Cortex of kidney (tissue), 1 donor: ENCODE data around the gene THBS2.
"Not testable (repeated sequence)": the region's sequence is repeated elsewhere in the genome, so short reads cannot be mapped to it uniquely, and the experiment has no call there.

Experiments
- DNase-seq: peaks from one replicate; lab custom pipeline; 2025; lab: John Stamatoyannopoulos, UW

Gene THBS2

DNA sequence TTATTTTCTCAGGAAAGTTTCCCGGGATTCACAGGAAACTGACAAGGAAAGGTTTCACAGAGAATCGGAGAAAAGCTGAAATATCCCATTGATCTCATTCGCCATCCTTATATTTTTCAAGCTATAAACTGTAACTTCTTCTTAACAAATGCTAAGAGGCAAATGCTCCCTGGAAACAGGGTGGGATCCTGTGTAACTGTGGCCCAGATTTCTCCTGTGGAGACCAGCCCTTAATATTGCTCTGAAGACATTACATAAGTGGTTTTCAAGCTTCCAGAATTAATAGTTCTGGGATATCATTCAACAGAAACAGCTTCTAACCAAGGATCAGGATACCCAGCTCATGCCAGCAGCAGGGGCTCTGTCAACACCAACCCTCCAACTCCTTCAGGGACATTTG lies 69.2 kb downstream of the THBS2 start:
- DNase-seq: no peak

DNA sequence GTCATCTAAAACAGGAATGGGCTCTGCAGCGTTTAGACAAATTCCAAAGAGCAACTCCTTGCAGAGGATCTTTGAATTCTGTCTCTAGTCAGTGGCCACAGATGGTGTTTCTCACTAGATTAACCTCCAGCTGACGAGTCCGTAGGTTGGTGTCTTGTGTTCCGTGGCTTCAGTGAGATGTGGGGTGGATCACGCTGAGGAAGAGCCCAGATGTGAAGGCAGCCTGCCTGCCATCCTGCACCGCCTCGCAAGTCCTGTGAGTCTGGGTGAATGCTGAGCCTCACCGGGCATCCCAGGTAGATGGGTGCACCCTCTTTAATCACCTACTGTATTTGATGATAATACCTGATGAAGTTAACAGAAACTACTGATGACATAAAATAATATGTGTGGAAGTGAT lies 70.4 kb downstream of the THBS2 start:
- DNase-seq: no peak

- not testable (repeated sequence) for DNase-seq
Observed at GRCh38 chr6:169179831-169180230, 73.8 kb downstream of the THBS2 start.

DNA sequence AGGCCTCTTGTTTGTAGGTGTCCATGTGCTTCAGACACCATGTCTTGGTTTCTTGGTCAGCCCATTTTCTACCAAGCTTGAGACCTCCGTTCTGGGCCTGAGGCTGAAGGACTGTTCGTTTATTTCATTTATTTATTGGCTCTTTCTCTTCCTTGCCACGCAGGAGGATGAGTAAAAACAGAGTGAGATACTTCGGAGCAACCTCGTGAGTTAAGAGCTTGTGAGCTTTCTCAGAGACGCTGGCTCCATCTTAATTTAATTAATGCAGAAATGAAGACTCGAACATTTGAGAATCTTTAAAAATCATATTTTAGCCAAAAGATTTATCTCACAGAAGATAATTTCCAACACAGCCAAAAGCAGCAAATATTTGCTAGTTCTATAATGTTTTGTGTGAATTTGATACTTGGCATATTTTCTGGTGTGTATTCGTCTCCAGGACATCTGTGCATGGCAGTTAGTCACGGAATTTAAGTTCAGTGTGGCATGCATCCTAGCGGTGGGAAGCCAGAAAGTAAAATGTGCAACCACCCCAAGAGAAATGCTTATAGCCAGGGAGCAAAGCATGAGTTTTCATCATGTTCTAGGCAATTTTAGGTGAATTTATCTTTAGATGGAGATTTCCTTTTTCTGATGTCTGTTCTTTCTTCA lies 76.0 kb downstream of the THBS2 start:
- no peak for DNase-seq

DNA sequence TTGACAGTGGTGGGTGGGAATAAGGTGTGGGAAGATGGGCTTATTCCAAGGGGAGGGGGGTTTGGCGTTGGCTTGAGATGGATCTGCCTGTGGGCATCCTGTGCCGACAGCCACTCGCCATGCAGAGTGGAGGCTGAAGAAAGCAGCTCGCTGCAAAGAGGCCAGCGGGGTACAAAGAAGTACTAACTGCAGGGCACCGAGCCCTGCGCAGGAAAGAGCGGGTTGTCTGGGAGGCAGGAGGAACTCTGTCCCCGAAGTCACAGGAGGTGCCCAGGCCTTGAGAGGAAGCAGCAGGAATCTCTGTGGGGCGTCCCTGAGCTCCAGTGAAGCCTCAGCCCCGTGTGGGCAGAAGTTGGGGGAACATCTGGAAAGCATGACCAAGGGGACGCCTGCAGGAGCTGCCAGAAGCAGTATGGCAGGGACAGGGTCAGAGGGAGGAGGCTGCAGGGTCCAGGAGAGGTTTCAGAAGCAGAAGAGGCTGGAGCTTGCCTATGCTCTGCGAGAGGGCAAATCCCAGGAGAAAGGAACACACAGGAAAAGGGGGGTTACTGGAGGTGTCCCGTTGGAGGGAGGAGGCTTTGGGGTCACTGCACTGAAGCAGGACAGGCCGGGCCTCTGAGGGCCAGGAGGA lies 77.2 kb downstream of the THBS2 start:
- no peak for DNase-seq

DNA sequence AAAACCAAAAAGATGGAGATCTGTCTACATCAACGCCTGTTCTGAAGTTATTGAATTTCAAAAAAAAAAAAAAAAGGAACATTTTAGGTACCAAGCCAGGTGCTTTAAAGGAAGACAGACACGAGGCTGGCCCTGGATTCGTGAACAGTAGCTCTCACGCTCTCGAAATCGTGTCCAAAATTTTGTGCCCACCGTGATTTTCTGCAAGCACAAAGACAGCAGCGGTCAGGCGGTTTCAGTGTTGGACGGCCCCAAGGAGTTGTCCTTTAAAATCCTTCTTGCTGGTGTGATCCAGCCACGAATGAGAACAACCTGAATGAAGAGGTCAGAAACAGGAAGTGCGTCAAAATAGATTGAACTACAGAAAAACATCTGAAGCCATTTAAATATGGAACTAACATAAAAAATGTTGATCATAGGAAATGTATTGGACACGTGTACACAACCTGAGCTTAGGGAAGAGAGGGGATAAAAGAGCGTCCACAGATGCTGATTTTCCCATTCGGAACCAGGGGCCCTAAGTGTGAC lies 78.2 kb downstream of the THBS2 start:
- DNase-seq: no peak

DNA sequence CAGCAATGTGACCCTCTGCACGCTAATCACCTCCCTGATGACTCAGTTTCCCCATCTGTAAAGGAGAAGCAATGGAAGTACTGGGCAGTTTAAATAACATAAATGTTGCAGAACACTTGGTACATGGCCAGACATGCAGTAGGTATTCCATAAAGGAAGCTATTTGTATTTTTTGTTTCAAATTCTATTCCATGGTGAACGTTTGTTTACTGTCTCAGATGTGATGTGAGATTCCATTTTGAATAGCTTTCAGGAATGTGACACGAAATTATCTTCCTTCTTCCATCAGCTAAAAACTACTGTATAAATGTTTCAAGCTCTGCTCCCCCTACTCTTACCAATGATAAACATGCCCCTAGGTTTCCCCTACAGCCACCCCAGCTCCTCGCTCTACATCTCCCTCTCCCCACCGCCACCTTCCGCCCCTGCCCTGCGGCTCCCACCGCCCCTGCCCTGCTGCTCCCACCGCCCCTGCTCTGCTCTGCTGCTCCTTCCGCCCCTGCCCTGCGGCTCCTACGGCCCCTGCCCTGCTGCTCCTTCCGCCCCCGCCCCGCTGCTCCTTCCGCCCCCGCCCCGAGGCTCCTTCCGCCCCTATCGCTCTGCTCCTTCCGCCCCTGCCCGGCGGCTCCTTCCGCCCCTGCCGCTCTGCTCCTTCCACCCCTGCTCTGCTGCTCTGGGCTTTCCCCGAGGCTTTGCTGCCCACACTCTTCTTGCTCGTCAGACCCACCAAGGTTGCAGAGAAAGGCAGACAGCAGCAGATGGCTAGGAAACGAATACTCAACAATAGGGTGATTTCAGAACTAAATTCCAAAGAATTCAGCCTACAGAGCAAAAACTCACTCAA lies 78.9 kb downstream of the THBS2 start:
- no peak for DNase-seq

DNA sequence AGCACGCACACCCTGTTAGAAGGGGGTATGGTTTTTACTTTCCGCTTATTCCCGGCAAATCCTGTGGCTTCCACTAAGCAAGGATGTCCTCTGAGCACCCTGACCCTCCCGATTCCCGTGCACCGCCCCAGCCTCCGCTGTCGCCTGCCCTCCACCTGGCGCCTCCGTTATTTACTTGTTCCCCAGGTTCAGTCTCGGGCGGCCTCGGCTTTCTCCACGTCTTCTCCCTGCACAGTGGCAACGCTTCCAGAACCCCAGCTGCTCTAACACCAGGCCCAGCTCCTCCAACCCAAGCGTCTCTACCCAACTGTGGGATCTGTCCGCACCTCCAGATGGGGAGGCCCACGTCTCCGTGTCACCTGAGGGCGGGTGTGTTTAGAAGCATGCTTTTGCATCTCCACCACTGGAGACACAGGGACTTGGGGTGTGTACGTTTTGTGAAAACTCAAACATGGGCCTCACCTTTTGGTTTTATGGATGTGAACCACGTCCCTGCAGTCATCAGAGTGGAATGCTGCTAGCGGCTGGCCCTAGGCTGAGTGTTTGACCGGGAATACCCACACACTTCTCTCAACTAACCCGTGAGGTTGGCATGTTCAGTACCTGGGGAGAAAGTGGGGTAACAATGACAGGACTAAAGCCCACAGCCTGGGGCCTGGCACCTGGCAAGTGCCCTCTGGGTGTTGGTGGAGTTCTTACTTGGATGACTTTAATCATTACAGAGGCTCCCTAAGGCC lies 79.9 kb downstream of the THBS2 start:
- no peak for DNase-seq

DNA sequence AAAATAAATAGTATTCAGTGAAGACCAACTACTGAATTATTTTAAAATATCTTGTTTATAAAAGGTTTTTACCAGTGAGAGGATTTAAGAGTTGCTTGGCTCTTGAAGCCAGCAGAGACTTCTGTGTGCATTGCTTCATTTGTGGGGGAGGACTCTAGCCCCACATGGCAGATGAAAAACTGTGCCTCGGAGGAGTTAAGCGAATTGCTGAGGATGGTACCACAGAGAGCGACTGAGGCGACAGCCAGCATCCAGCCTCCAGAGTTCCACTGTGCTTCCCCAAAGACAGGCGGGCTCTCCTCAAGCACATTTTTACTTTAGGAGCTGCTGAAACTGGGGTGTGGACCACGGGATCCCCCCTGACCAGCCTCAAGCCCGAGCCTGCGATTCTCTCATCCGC lies 80.7 kb downstream of the THBS2 start:
- DNase-seq: no peak

- DNase-seq: no peak
Observed at GRCh38 chr6:169172456-169172855, 81.2 kb downstream of the THBS2 start.

GRCh38 chr6:169171951-169172350 lies 81.7 kb downstream of the THBS2 start:
- DNase-seq: no peak

DNA sequence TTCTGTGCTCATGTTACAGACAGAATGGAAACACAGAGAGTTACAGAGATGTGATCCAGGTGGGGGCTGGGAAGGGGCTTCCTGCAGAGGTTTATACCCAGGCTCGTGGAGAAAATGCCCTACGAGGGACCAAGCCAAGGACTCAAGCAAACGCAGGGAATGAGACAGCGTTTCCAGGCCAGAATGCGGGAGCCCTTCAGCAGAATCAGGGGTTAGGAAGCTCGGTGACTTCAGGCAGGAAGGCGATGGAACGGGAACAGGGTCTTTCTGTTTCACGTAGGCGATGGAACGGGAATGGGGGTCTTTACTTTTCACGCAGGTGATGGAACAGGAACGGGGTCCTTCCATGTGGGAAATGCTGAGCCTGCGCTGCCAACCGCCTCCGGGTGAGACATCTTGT lies 82.6 kb downstream of the THBS2 start:
- no peak for DNase-seq

DNA sequence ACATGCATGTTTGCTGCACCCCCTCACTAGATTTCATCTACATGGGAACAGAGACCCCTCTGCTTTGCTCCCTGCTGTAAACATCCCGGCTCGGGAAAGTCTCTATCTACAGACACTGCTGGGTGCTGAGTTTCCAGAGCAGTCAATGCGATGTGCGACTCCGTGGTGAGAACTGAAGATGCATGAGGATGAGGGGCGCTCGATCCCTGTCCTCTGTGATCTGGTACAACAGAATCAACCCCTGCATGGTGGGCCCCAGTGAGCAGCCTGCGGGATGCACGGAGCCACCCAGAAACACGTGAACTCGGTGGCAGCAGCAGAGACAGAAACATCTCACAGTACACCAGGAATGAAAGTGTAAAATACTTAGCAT lies 83.1 kb downstream of the THBS2 start:
- DNase-seq: no peak

DNA sequence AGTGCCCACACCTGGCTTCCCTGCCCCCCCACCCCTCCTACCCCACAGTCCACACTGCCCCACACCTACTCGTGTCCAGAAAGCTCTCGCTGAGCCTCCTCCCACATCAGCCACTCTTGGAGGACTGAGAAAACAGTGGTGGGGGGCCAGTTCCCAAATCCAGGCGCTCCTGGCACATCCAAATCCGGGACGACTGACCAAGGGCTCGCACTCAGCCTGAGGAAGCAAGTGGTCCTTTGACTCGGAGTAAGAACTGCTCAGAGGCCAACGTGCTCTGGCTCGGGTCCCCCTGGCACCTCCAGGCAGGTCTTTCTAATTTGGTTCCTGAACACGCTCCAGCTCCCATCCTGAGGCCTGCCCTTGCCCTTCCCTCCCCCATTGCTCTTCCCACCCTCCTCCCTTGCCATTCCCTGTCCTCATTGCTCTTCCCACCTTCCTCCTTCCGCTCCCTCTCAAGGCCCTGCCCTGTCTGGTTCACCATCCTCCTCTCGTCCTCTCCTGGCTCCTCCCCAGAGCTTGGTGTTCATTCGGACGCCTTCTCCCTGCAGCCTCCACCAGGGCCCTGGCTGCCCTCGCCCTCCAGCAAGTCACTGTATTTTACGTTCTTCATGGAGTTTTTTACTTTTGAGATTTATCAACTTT lies 83.6 kb downstream of the THBS2 start:
- DNase-seq: no peak

GRCh38 chr6:169169375-169169774 lies 84.3 kb downstream of the THBS2 start:
- DNase-seq: no peak

DNA sequence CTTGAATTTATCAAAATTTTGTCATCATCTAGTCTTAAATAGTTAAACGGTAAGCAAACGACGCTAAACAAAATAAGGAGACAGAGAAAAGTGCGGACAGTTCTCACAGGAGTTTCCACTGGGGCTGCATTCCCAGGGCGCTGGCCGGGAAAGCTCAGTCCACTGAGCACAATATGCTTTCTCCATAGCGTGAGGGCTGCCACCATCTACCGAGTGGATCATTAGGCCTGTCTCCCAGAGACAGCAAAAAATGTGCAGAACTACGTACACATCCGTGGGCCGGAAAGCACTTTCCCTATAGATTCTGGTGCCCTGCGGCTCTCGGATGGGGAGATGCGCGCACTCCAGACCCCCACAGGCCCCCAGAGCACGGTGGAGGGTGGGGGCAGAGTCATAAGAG lies 84.9 kb downstream of the THBS2 start:
- DNase-seq: no peak

- DNase-seq: no peak
Observed at GRCh38 chr6:169168302-169168630, 85.4 kb downstream of the THBS2 start.

DNA sequence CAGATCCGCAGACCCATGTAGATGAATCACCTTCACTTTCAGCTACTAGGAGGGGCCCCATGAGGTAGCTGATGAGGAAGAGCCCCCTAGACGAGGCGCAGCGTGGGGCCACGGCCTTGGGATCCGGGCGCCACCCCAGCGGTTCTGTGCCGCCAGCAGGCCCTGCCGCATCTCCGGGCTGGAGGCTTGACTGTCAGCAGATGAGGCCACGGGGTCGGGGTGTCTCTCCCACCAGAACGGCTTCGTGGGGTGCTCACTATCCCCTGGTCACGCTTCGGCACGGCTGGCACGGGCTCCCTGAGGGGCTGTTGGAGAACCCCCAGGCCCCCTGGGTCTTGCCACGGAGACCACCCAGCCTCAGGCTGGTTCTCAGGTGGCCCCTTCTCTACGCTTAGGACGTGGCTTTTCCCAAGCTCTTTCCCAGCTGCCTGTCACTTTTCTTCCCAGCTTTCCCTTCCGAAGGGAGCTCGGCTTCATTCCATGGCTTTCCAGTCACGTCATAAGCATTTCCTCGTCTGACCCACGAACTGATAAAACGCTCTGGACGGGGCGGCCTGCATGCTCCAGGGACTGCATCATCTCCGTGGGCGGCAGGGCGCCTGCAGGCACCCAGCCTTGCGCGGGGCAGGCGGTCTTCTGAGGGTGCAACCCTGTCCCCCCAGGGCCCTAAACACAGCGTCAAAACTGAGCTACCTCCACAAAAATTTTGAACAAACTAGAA lies 85.9 kb downstream of the THBS2 start:
- DNase-seq: no peak

- DNase-seq: no peak
Observed at GRCh38 chr6:169166896-169167580, 86.6 kb downstream of the THBS2 start.
